ENCODE measurements around the gene YBX1. TPM values are rescaled to one million over a fixed set of nuclear protein-coding genes. Genes with fewer than 3 reads are reported as not detected.
"Not testable (repeated sequence)": the region's sequence is repeated elsewhere in the genome, so short reads cannot be mapped to it uniquely, and the experiment has no call there.

YBX1 gene
- total RNA-seq, 6 experiments from 2014 or later = 144 to 325 (median 207) TPM

DNA sequence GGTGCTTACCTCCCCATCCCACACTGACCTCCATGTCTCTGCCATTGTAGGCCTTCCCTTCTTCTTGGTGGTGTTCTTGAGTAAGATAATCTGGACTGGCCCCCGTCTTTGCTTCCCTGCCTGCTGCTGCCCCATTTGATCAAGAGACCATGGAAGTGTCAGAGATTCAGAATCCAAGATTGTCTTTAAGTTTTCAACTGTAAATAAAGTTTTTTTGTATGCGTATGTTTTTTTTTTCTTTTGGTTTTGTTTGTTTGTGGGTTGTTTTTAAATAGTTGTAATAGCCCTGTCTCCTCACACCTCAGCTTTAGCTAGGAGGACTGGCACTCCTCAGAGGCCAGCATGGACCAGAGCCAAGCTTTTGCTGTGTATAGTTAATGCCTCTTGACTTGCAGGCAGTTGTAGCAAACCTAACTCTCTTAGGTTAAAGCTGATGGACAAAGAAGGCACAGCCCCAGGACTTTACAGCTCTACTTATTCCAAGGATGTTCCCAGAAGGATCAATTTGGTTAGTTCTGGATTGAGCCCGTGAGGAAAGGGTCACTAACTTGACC, 5.6 kb upstream of the YBX1 start:
- Histone ChIP-seq H3K36me3 (peaks cover 0 to 3% (median 0%) of the 10 kb centered on the region in 4 donors), H3K4me1 (peaks cover 0 to 14% (median 6%) of the 10 kb centered on the region in 4 donors), H3K27me3 (no peaks in the 10 kb centered on the region), H3K4me3 (no peak overlapping the region), H3K9me3 (no peaks in the 10 kb centered on the region), H3K27ac (no peak overlapping the region)
- ATAC-seq (no peak), DNase-seq (no peak)
- TF ChIP-seq, protein P1, sequence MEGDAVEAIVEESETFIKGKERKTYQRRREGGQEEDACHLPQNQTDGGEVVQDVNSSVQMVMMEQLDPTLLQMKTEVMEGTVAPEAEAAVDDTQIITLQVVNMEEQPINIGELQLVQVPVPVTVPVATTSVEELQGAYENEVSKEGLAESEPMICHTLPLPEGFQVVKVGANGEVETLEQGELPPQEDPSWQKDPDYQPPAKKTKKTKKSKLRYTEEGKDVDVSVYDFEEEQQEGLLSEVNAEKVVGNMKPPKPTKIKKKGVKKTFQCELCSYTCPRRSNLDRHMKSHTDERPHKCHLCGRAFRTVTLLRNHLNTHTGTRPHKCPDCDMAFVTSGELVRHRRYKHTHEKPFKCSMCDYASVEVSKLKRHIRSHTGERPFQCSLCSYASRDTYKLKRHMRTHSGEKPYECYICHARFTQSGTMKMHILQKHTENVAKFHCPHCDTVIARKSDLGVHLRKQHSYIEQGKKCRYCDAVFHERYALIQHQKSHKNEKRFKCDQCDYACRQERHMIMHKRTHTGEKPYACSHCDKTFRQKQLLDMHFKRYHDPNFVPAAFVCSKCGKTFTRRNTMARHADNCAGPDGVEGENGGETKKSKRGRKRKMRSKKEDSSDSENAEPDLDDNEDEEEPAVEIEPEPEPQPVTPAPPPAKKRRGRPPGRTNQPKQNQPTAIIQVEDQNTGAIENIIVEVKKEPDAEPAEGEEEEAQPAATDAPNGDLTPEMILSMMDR (IDR thresholded peaks at IDR 0.05) = no peak
- TF ChIP-seq POLR2A (IDR thresholded peaks at IDR 0.05) = no peak
- intact Hi-C loops (cut with DNase I) = no loop called here
- 91% methylated on average over 3 of the region's 3 CpGs for WGBS (ENCODE audit: insufficient coverage, low coverage, low lambda C conversion rate, missing lambda C conversion rate)

GRCh38 chr1:42679364-42679983, 2.7 kb upstream of the YBX1 start:
- ATAC-seq (no peak), DNase-seq (no peak)
- no peak for TF ChIP-seq POLR2A (IDR thresholded peaks at IDR 0.05)
- TF ChIP-seq, protein P1 (IDR thresholded peaks at IDR 0.05) = no peak
- Histone ChIP-seq H3K9me3 (no peaks in the 10 kb centered on the region), H3K36me3 (peaks cover 0 to 3% (median 0%) of the 10 kb centered on the region in 4 donors), H3K4me1 (peaks cover 0 to 23% (median 10%) of the 10 kb centered on the region in 4 donors), H3K27me3 (no peaks in the 10 kb centered on the region), H3K4me3 (no peak overlapping the region), H3K27ac (no peak overlapping the region)
- whole genome bisulfite sequencing (ENCODE audit: insufficient coverage, low coverage, low lambda C conversion rate, missing lambda C conversion rate) = 89% methylated on average over 9 of the region's 10 CpGs
- intact Hi-C loops (cut with DNase I) = no loop called here

- DNase-seq = no peak
- Histone ChIP-seq H3K27ac (no peak overlapping the region), H3K4me3 (no peak overlapping the region), H3K9me3 (no peaks in the 10 kb centered on the region), H3K36me3 (peaks cover 0 to 5% (median 0%) of the 10 kb centered on the region in 4 donors), H3K4me1 (peaks cover 0 to 26% (median 9%) of the 10 kb centered on the region in 4 donors), H3K27me3 (no peaks in the 10 kb centered on the region)
- no peak for ATAC-seq
- WGBS (ENCODE audit: insufficient coverage, low coverage, low lambda C conversion rate, missing lambda C conversion rate) = 76% methylated on average over 2 of the region's 2 CpGs
- intact Hi-C loops (cut with DNase I) = no loop called here
- TF ChIP-seq, protein P1 (IDR thresholded peaks at IDR 0.05) = no peak
- TF ChIP-seq POLR2A (IDR thresholded peaks at IDR 0.05) = no peak
Measured at GRCh38 chr1:42680055-42680454, 2.2 kb upstream of the YBX1 start.

- WGBS (ENCODE audit: insufficient coverage, low coverage, low lambda C conversion rate, missing lambda C conversion rate) = 7% methylated on average over 18 of the region's 18 CpGs
- TF ChIP-seq, protein P1 (IDR thresholded peaks at IDR 0.05) = no peak
- no peak for TF ChIP-seq POLR2A (IDR thresholded peaks at IDR 0.05)
- H3K27ac ChIP-seq = peak overlapping the region; percentile 74 to 83 (median 79)
- H3K4me1 ChIP-seq = peaks cover 0 to 37% (median 14%) of the 10 kb centered on the region in 4 donors
- peak overlapping the region; percentile 68 to 80 (median 72) for H3K4me3 ChIP-seq
- DNase-seq (no peak), ATAC-seq (peak in 2 of 4 donors; percentile 6 to 22)
- no peaks in the 10 kb centered on the region for H3K9me3 ChIP-seq
- intact Hi-C loops (cut with DNase I) = no loop called here
- H3K27me3 ChIP-seq = no peaks in the 10 kb centered on the region
- peaks cover 0 to 3% (median 0%) of the 10 kb centered on the region in 4 donors for H3K36me3 ChIP-seq
Measured at GRCh38 chr1:42680921-42681683, 1.1 kb upstream of the YBX1 start.

GRCh38 chr1:42682484-42682738, 193 bp downstream of the YBX1 start:
- Histone ChIP-seq H3K4me3 (peak overlapping the region; percentile 68 to 80 (median 72)), H3K4me1 (peaks cover 0 to 46% (median 17%) of the 10 kb centered on the region in 4 donors), H3K27ac (peak overlapping the region; percentile 59 to 90 (median 73))
- H3K36me3 ChIP-seq; H3K9me3 ChIP-seq; intact Hi-C loops (cut with DNase I); H3K27me3 ChIP-seq: not testable (repeated sequence)
- no CpG with 5 or more reads among the region's 33 CpGs for WGBS (ENCODE audit: insufficient coverage, low coverage, low lambda C conversion rate, missing lambda C conversion rate)
- peak; percentile 2 to 39 (median 18) for ATAC-seq
- DNase-seq = peak in 1 of 3 donors; percentile 46

Data from right lobe of liver (tissue), 6 donors.